ENCODE results near the gene ASCL5. TPM values are rescaled to one million over a fixed set of nuclear protein-coding genes. Genes with fewer than 3 reads are reported as not detected.

Gene ASCL5
- total RNA-seq, 1 experiment from 2014 or later, result not detected

DNA sequence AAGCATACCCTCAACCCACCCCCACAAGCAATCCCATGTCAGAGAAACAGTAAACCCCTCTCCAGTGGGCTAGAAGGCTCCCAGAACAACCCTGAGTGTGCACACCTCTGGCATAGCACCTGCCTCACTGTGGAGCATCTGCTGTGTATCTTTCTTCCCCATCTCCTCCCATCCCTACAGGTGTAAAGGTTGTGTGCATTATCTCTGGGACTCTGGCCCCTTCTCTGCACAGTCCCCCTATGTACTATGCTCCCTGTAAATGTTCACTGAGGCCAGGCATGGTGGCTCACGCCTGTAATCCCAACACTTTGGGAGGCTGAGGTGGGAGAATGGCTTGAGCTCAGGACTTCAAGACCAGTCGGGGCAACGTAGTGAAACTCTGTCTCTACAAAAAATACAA lies 14.1 kb downstream of the ASCL5 start:
- H3K9ac ChIP-seq (ENCODE audit: low read length), result no peak overlapping the region
- H3K27ac ChIP-seq (ENCODE audit: low read length), result no peak overlapping the region
- no peaks in the 10 kb centered on the region for H3K4me1 ChIP-seq (ENCODE audit: low read length)
- DNase-seq, result no peak
- H3K4me2 ChIP-seq (ENCODE audit: low read depth, low read length, poor library complexity, severe bottlenecking), result no peak overlapping the region
- no peaks in the 10 kb centered on the region for H3K9me3 ChIP-seq (ENCODE audit: low read length)
- H2AFZ ChIP-seq (ENCODE audit: low read length), result no peak overlapping the region
- no peaks in the 10 kb centered on the region for H3K9me2 ChIP-seq (replicated peaks; ENCODE audit: insufficient read depth, low read length)
- no peaks in the 10 kb centered on the region for H3K27me3 ChIP-seq (ENCODE audit: low read length)
- no peaks in the 10 kb centered on the region for H4K20me1 ChIP-seq (ENCODE audit: insufficient read depth, low read depth, low read length)
- H3K4me3 ChIP-seq (ENCODE audit: low read length), result no peak overlapping the region
- no peaks in the 10 kb centered on the region for H3K36me3 ChIP-seq (ENCODE audit: insufficient read depth, low read length)
- H3K79me2 ChIP-seq (ENCODE audit: low read length), result no peaks in the 10 kb centered on the region

GRCh38 chr1:201112173-201112731 lies 14.7 kb downstream of the ASCL5 start, which contains the start of gene CACNA1S:
Gene CACNA1S, minus strand, starts transcription at chr1:201112426. Its CDS starts 87 bp downstream, at chr1:201112339.
- Histone ChIP-seq H3K4me3 (ENCODE audit: low read length) (no peak within 1 kb of the TSS), H3K27ac (ENCODE audit: low read length) (no peak within 1 kb of the TSS), H3K36me3 (ENCODE audit: insufficient read depth, low read length) (no peaks in the 10 kb centered on the region), H3K79me2 (ENCODE audit: low read length) (no peaks in the 10 kb centered on the region), H3K9me2 (replicated peaks; ENCODE audit: insufficient read depth, low read length) (no peaks in the 10 kb centered on the region), H3K4me1 (ENCODE audit: low read length) (no peaks in the 10 kb centered on the region), H3K9ac (ENCODE audit: low read length) (no peak within 1 kb of the TSS), H2AFZ (ENCODE audit: low read length) (no peak within 1 kb of the TSS), H3K4me2 (ENCODE audit: low read depth, low read length, poor library complexity, severe bottlenecking) (no peak within 1 kb of the TSS), H3K27me3 (ENCODE audit: low read length) (no peaks in the 10 kb centered on the region), H4K20me1 (ENCODE audit: insufficient read depth, low read depth, low read length) (no peaks in the 10 kb centered on the region), H3K9me3 (ENCODE audit: low read length) (no peaks in the 10 kb centered on the region)
- no peak for DNase-seq

- H3K27ac ChIP-seq (ENCODE audit: low read length), result no peak overlapping the region
- no peak overlapping the region for H3K4me2 ChIP-seq (ENCODE audit: low read depth, low read length, poor library complexity, severe bottlenecking)
- no peak overlapping the region for H3K4me3 ChIP-seq (ENCODE audit: low read length)
- H3K79me2 ChIP-seq (ENCODE audit: low read length), result no peaks in the 10 kb centered on the region
- no peaks in the 10 kb centered on the region for H3K9me3 ChIP-seq (ENCODE audit: low read length)
- no peaks in the 10 kb centered on the region for H3K4me1 ChIP-seq (ENCODE audit: low read length)
- no peaks in the 10 kb centered on the region for H4K20me1 ChIP-seq (ENCODE audit: insufficient read depth, low read depth, low read length)
- no peak overlapping the region for H2AFZ ChIP-seq (ENCODE audit: low read length)
- no peaks in the 10 kb centered on the region for H3K36me3 ChIP-seq (ENCODE audit: insufficient read depth, low read length)
- H3K27me3 ChIP-seq (ENCODE audit: low read length), result no peaks in the 10 kb centered on the region
- DNase-seq, result no peak
- no peaks in the 10 kb centered on the region for H3K9me2 ChIP-seq (replicated peaks; ENCODE audit: insufficient read depth, low read length)
- H3K9ac ChIP-seq (ENCODE audit: low read length), result no peak overlapping the region
Measured at GRCh38 chr1:201111672-201112071, 15.3 kb downstream of the ASCL5 start.

DNA sequence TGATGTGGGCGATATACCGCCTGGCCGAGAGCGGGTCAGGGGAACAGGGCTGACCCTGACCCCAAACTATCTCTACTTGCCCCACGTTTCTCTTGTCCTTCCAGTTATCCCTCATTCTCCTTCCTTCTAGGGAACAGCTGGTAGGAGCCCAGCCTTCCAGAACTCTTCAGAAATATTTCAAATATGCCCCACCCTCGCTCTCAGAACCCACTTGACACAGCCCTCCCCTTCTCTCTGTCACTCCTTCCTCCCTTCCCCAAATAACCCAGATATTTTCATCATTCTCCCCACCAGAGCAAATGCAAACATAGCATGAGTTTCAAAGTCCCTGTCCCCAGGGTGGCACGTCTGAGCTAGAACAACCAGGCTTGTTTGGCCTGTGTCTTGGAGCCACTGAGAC lies 15.8 kb downstream of the ASCL5 start:
- no peak overlapping the region for H3K9ac ChIP-seq (ENCODE audit: low read length)
- no peak overlapping the region for H3K4me2 ChIP-seq (ENCODE audit: low read depth, low read length, poor library complexity, severe bottlenecking)
- H3K9me3 ChIP-seq (ENCODE audit: low read length), result no peaks in the 10 kb centered on the region
- no peaks in the 10 kb centered on the region for H3K36me3 ChIP-seq (ENCODE audit: insufficient read depth, low read length)
- no peaks in the 10 kb centered on the region for H4K20me1 ChIP-seq (ENCODE audit: insufficient read depth, low read depth, low read length)
- H3K9me2 ChIP-seq (replicated peaks; ENCODE audit: insufficient read depth, low read length), result no peaks in the 10 kb centered on the region
- H3K27ac ChIP-seq (ENCODE audit: low read length), result no peak overlapping the region
- DNase-seq, result no peak
- no peak overlapping the region for H2AFZ ChIP-seq (ENCODE audit: low read length)
- H3K4me1 ChIP-seq (ENCODE audit: low read length), result no peaks in the 10 kb centered on the region
- no peaks in the 10 kb centered on the region for H3K79me2 ChIP-seq (ENCODE audit: low read length)
- no peak overlapping the region for H3K4me3 ChIP-seq (ENCODE audit: low read length)
- no peaks in the 10 kb centered on the region for H3K27me3 ChIP-seq (ENCODE audit: low read length)

GRCh38 chr1:201110616-201111015 lies 16.4 kb downstream of the ASCL5 start:
- H3K4me3 ChIP-seq (ENCODE audit: low read length), result no peak overlapping the region
- H3K36me3 ChIP-seq (ENCODE audit: insufficient read depth, low read length), result no peaks in the 10 kb centered on the region
- no peaks in the 10 kb centered on the region for H3K9me3 ChIP-seq (ENCODE audit: low read length)
- no peaks in the 10 kb centered on the region for H4K20me1 ChIP-seq (ENCODE audit: insufficient read depth, low read depth, low read length)
- H3K9me2 ChIP-seq (replicated peaks; ENCODE audit: insufficient read depth, low read length), result no peaks in the 10 kb centered on the region
- no peak overlapping the region for H3K27ac ChIP-seq (ENCODE audit: low read length)
- no peak overlapping the region for H3K4me2 ChIP-seq (ENCODE audit: low read depth, low read length, poor library complexity, severe bottlenecking)
- no peak for DNase-seq
- no peaks in the 10 kb centered on the region for H3K4me1 ChIP-seq (ENCODE audit: low read length)
- no peaks in the 10 kb centered on the region for H3K27me3 ChIP-seq (ENCODE audit: low read length)
- no peak overlapping the region for H2AFZ ChIP-seq (ENCODE audit: low read length)
- H3K9ac ChIP-seq (ENCODE audit: low read length), result no peak overlapping the region
- H3K79me2 ChIP-seq (ENCODE audit: low read length), result no peaks in the 10 kb centered on the region

GRCh38 chr1:201110138-201110537 lies 16.8 kb downstream of the ASCL5 start:
- no peaks in the 10 kb centered on the region for H3K27me3 ChIP-seq (ENCODE audit: low read length)
- no peak overlapping the region for H3K27ac ChIP-seq (ENCODE audit: low read length)
- no peaks in the 10 kb centered on the region for H3K36me3 ChIP-seq (ENCODE audit: insufficient read depth, low read length)
- no peak overlapping the region for H2AFZ ChIP-seq (ENCODE audit: low read length)
- H3K4me2 ChIP-seq (ENCODE audit: low read depth, low read length, poor library complexity, severe bottlenecking), result no peak overlapping the region
- no peaks in the 10 kb centered on the region for H4K20me1 ChIP-seq (ENCODE audit: insufficient read depth, low read depth, low read length)
- no peak overlapping the region for H3K9ac ChIP-seq (ENCODE audit: low read length)
- H3K9me2 ChIP-seq (replicated peaks; ENCODE audit: insufficient read depth, low read length), result no peaks in the 10 kb centered on the region
- no peak for DNase-seq
- H3K79me2 ChIP-seq (ENCODE audit: low read length), result no peaks in the 10 kb centered on the region
- no peaks in the 10 kb centered on the region for H3K9me3 ChIP-seq (ENCODE audit: low read length)
- H3K4me3 ChIP-seq (ENCODE audit: low read length), result no peak overlapping the region
- no peaks in the 10 kb centered on the region for H3K4me1 ChIP-seq (ENCODE audit: low read length)

DNA sequence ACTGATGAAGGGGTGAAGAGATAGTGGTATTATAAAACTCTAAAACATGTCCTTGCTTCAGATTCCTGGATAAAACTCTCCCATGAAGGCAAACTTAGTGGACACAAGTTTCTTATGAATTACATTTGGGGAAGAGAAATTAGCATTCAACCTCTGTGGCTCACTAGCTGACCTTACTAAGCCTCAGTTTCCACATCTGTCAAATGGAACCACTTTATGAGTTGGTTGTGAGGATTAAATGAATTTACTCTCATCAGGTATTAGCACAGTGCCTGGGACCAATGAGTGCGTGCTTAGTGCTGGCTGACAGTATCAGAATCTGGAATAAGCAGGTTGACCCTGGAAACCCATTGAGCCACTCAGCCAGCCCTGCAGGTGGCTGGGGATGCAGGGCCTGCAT lies 17.3 kb downstream of the ASCL5 start:
- DNase-seq, result no peak
- no peaks in the 10 kb centered on the region for H3K4me1 ChIP-seq (ENCODE audit: low read length)
- no peak overlapping the region for H3K9ac ChIP-seq (ENCODE audit: low read length)
- no peak overlapping the region for H3K4me3 ChIP-seq (ENCODE audit: low read length)
- no peak overlapping the region for H3K4me2 ChIP-seq (ENCODE audit: low read depth, low read length, poor library complexity, severe bottlenecking)
- no peaks in the 10 kb centered on the region for H3K79me2 ChIP-seq (ENCODE audit: low read length)
- H3K27me3 ChIP-seq (ENCODE audit: low read length), result no peaks in the 10 kb centered on the region
- no peaks in the 10 kb centered on the region for H3K9me2 ChIP-seq (replicated peaks; ENCODE audit: insufficient read depth, low read length)
- H3K36me3 ChIP-seq (ENCODE audit: insufficient read depth, low read length), result no peaks in the 10 kb centered on the region
- H4K20me1 ChIP-seq (ENCODE audit: insufficient read depth, low read depth, low read length), result no peaks in the 10 kb centered on the region
- H3K9me3 ChIP-seq (ENCODE audit: low read length), result no peaks in the 10 kb centered on the region
- no peak overlapping the region for H3K27ac ChIP-seq (ENCODE audit: low read length)
- no peak overlapping the region for H2AFZ ChIP-seq (ENCODE audit: low read length)

DNA sequence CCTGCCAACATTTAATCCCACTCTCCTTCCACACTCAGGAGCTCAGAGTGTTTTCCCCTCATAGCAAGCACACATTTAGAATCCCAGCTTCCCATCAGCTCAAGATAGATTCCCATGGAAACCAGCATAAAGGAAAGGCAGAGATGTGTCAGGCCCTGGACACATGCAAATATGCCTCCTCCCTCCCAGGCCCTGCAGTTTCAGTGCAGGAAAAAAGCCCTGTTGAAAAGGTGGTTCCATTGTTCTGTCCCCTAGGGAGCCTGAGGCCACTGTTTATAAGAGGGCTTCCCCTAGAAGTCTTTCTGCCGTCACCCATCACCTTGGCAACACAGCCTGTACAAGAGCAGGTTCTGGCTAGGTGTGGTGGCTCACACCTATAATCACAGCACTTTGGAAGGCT lies 18.4 kb downstream of the ASCL5 start:
- DNase-seq, result no peak

GRCh38 chr1:201105688-201106087 lies 21.3 kb downstream of the ASCL5 start:
- Histone ChIP-seq H3K4me2 (ENCODE audit: low read depth, low read length, poor library complexity, severe bottlenecking) (no peak overlapping the region), H3K9ac (ENCODE audit: low read length) (no peak overlapping the region), H4K20me1 (ENCODE audit: insufficient read depth, low read depth, low read length) (no peaks in the 10 kb centered on the region), H3K27ac (ENCODE audit: low read length) (no peak overlapping the region), H3K9me3 (ENCODE audit: low read length) (no peaks in the 10 kb centered on the region), H3K79me2 (ENCODE audit: low read length) (no peaks in the 10 kb centered on the region), H3K4me3 (ENCODE audit: low read length) (no peak overlapping the region), H3K36me3 (ENCODE audit: insufficient read depth, low read length) (no peaks in the 10 kb centered on the region), H3K9me2 (replicated peaks; ENCODE audit: insufficient read depth, low read length) (no peaks in the 10 kb centered on the region), H3K27me3 (ENCODE audit: low read length) (no peaks in the 10 kb centered on the region), H3K4me1 (ENCODE audit: low read length) (no peaks in the 10 kb centered on the region), H2AFZ (ENCODE audit: low read length) (no peak overlapping the region)
- DNase-seq, result no peak

More for the DNA sequence above, 18.4 kb downstream of the ASCL5 start:
- no peaks in the 10 kb centered on the region for H3K27me3 ChIP-seq (ENCODE audit: low read length)
- no peaks in the 10 kb centered on the region for H4K20me1 ChIP-seq (ENCODE audit: insufficient read depth, low read depth, low read length)
- no peak overlapping the region for H3K4me3 ChIP-seq (ENCODE audit: low read length)
- H3K36me3 ChIP-seq (ENCODE audit: insufficient read depth, low read length), result no peaks in the 10 kb centered on the region
- H3K9ac ChIP-seq (ENCODE audit: low read length), result no peak overlapping the region
- no peaks in the 10 kb centered on the region for H3K9me2 ChIP-seq (replicated peaks; ENCODE audit: insufficient read depth, low read length)
- H3K4me2 ChIP-seq (ENCODE audit: low read depth, low read length, poor library complexity, severe bottlenecking), result no peak overlapping the region
- no peaks in the 10 kb centered on the region for H3K4me1 ChIP-seq (ENCODE audit: low read length)
- H3K9me3 ChIP-seq (ENCODE audit: low read length), result no peaks in the 10 kb centered on the region
- H3K27ac ChIP-seq (ENCODE audit: low read length), result no peak overlapping the region
- H3K79me2 ChIP-seq (ENCODE audit: low read length), result no peaks in the 10 kb centered on the region
- no peak overlapping the region for H2AFZ ChIP-seq (ENCODE audit: low read length)

All from Karpas-422 (cell line).